Measurements from ENCODE around the gene CENPV.

DNA sequence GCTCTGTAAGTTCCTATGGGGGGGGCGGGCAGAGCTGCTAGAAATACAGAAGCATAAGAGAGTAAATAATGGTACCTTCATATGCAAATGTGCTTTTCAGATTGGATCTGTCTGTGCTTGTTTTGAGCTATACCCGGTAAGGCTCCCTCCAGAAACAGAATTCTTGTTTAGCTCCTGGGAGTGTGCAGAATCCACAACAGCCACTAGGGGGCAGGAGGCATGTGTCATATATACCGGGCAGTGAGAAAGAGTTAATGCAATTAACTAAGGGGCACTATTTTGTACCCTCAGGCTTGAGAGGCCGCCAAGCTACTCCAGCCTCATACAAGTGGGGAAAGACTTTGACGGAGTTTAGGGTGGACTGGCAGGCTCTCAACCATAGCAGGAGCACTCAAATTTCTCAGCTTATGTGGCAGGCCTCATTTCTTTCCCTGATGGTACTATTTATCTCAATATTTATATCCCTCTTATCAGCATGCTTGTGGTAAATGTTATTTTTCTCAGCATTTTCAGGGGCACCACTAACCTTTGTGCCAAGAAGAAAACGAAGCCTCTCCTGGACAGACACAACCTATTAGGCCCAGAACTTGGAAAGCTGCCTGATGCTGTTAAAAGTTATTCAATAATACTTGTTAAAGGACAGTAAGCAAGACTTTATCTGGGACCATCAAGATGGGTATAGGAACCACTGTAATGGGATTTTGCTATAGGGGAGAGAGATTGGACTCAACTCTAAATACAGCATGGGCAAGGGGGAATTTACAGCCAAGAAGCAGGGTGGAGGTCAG is 10.7 kb upstream of the CENPV start:
- TF ChIP-seq, protein P1, sequence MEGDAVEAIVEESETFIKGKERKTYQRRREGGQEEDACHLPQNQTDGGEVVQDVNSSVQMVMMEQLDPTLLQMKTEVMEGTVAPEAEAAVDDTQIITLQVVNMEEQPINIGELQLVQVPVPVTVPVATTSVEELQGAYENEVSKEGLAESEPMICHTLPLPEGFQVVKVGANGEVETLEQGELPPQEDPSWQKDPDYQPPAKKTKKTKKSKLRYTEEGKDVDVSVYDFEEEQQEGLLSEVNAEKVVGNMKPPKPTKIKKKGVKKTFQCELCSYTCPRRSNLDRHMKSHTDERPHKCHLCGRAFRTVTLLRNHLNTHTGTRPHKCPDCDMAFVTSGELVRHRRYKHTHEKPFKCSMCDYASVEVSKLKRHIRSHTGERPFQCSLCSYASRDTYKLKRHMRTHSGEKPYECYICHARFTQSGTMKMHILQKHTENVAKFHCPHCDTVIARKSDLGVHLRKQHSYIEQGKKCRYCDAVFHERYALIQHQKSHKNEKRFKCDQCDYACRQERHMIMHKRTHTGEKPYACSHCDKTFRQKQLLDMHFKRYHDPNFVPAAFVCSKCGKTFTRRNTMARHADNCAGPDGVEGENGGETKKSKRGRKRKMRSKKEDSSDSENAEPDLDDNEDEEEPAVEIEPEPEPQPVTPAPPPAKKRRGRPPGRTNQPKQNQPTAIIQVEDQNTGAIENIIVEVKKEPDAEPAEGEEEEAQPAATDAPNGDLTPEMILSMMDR (IDR thresholded peaks at IDR 0.05; ENCODE audit: insufficient read depth, low read length, poor library complexity, severe bottlenecking) = peak; percentile 84
- TF ChIP-seq EZH2phosphoT487 (conservative IDR thresholded peaks at IDR 0.05; ENCODE audit: low read length) = no peak

All from SU-DHL-6 (cell line).